ENCODE measurements around the gene ANKH.
"Not testable (repeated sequence)": the region's sequence is repeated elsewhere in the genome, so short reads cannot be mapped to it uniquely, and the experiment has no call there.

The ANKH gene

DNA sequence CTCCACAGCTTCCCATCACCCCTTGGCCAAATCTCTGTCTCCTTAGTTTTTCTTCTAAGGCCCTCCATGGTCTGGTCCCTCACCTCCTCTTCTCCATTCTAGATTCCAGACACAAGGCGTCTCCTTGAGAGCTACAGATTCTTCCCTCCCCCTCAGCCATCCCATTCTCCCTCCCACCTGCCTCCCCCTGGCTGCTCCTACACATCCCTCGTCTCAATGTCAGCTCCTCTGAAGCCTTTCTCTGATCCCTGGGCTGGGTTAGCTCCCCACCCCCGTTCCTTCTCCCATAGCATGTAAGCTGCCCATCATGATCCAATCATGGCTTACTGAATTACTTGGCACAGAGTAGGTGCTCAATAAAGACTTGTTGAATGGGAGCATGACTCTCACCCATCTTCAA lies 69.0 kb downstream of the ANKH start:
- TF ChIP-seq CTCF (conservative IDR thresholded peaks at IDR 0.05; ENCODE audit: low read depth, low read length) = no peak
- DNase-seq (ENCODE audit: low read depth) = no peak
- H3K4me3 ChIP-seq (ENCODE audit: low read length) = no peak overlapping the region

DNA sequence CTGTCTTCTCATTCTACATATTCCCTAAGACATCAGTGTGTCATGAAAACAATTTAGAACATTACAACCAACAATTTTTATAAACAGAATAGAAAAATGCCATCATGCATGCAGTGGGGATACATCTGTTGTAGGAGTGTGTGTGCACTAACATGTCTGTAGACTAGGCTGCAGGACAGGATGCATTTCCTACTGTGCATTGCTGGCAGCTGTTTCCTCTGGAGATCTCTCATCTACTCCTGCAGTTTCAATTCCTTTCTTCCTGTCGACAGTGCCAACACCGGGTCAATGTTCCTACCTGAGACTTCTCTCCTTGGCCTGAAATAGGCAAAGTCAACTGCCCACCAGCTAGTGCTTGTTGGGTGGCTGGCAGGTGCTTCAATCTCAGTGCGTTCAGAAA lies 69.8 kb downstream of the ANKH start:
- no peak for TF ChIP-seq CTCF (conservative IDR thresholded peaks at IDR 0.05; ENCODE audit: low read depth, low read length)
- DNase-seq (ENCODE audit: low read depth) = no peak
- H3K4me3 ChIP-seq (ENCODE audit: low read length) = no peak overlapping the region

DNA sequence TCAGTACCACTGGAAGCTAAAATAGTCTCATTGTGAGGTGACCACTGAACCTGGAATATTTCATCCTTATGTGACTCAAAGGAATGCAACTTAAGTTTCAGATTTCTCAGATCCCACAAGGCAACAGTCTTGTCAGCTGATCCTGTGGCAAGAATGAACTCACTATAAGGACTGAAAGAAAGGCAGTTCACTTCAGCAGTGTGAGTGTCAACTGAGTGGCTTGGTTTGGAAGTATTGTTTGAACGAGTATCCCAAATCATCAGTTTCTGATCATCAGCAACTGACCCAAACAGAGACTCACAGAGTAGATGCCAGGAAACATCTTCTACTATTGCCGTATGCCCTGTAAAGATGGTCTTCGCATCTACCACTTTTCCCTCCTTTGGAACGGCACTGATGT lies 74.2 kb downstream of the ANKH start:
- DNase-seq (ENCODE audit: low read depth); H3K4me3 ChIP-seq (ENCODE audit: low read length): not testable (repeated sequence)

DNA sequence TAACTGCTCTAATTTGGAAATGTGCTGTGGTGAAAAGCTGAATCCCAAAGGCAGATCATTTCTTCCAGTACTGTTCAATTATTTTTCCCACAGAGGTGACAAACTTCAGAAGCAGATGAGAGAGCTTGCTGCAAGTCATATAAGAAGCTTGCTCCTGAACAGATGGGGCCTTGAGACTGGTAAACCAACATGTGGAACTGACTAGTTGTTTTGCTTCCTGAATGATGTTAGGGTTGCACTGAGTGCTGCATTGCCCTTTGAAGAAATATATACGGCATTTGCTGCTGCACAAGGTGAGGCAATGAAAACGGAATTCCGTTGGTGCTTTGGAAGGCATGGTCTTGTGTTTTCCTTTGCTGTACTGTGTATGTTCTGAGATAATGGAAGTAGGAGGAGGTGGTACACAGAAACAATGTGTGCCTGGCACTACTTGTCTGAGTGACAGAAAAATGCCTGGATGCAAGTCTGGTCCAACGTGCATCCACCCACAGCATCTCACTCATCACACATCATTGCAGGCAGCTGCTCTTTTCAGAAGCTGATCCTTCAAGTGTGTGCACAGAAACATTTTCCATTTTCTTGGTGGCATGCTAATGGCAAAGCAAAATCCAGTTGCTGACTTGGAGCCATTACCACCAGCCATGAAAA lies 76.9 kb downstream of the ANKH start:
- no peak for DNase-seq (ENCODE audit: low read depth)
- H3K4me3 ChIP-seq (ENCODE audit: low read length) = no peak overlapping the region
- TF ChIP-seq CTCF (conservative IDR thresholded peaks at IDR 0.05; ENCODE audit: low read depth, low read length) = no peak

GRCh38 chr5:14793851-14794250 lies 77.7 kb downstream of the ANKH start:
- no peak for DNase-seq (ENCODE audit: low read depth)
- no peak for TF ChIP-seq CTCF (conservative IDR thresholded peaks at IDR 0.05; ENCODE audit: low read depth, low read length)
- H3K4me3 ChIP-seq (ENCODE audit: low read length) = no peak overlapping the region

GRCh38 chr5:14790911-14791310 lies 80.7 kb downstream of the ANKH start:
- no peak for TF ChIP-seq CTCF (conservative IDR thresholded peaks at IDR 0.05; ENCODE audit: low read depth, low read length)
- no peak for DNase-seq (ENCODE audit: low read depth)
- no peak overlapping the region for H3K4me3 ChIP-seq (ENCODE audit: low read length)

- DNase-seq (ENCODE audit: low read depth) = no peak
- no peak for TF ChIP-seq CTCF (conservative IDR thresholded peaks at IDR 0.05; ENCODE audit: low read depth, low read length)
Observed at GRCh38 chr5:14790220-14790619, 81.4 kb downstream of the ANKH start.

More at GRCh38 chr5:14790220-14790619, 81.4 kb downstream of the ANKH start:
- no peak overlapping the region for H3K4me3 ChIP-seq (ENCODE audit: low read length)
